ENCODE results near the gene HDDC3. TPM values are rescaled to one million over a fixed set of nuclear protein-coding genes. Genes with fewer than 3 reads are reported as not detected.

Gene HDDC3
- total RNA-seq, 6 donors from 2014 or later, result 5.0 to 19.3 (median 12.5) TPM

DNA sequence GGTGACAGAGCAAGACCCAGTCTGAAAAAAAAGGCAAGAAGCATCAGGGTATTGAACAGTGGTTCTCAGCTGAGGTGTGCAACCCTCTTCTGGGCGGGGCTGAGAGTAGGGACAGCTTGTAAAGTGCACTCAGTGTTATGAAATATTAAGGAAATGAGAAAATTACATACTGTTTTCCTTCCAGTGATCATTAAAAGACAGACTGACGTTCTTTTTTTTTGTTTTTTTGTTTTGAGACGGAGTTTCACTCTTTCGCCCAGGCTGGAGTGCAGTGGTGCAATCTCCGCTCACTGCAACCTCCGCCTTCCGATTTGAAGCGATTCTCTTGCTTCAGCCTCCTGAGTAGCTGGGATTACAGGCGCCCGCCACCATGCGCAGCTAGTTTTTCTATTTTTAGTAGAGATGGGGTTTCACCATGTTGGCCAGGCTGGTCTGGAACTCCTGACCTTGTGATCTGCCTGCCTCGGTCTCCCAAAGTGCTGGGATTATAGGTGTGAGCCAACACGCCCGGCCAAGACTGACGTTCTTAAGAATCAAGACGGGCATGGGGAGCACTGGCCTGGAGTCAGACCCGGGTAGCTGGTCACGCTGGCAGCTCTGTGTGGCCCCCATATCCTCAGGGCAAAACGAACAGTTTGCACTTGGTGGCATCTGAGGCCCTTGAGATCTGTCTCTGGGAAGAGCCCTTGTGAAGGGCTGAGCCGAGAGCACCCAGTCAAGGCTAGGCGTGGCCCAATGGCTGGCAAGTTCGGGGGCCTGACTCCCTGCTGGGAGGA, 17.9 kb downstream of the HDDC3 start:
- Histone ChIP-seq H3K9me3 (no peaks in the 10 kb centered on the region), H3K4me1 (peaks cover 0 to 6% (median 1%) of the 10 kb centered on the region in 4 donors), H3K4me3 (no peak overlapping the region), H3K27ac (peak overlapping the region; percentile 60 to 87 (median 78)), H3K27me3 (no peaks in the 10 kb centered on the region), H3K36me3 (peaks cover 51 to 100% (median 97%) of the 10 kb centered on the region in 4 donors)
- DNase-seq (peak in 1 of 2 donors; percentile 48), ATAC-seq (ENCODE audit: low FRiP score in 2 of 2) (no peak)
- peak in 1 of 4 donors; percentile 40 for TF ChIP-seq POLR2A (IDR thresholded peaks at IDR 0.05)
- TF ChIP-seq, protein P1, sequence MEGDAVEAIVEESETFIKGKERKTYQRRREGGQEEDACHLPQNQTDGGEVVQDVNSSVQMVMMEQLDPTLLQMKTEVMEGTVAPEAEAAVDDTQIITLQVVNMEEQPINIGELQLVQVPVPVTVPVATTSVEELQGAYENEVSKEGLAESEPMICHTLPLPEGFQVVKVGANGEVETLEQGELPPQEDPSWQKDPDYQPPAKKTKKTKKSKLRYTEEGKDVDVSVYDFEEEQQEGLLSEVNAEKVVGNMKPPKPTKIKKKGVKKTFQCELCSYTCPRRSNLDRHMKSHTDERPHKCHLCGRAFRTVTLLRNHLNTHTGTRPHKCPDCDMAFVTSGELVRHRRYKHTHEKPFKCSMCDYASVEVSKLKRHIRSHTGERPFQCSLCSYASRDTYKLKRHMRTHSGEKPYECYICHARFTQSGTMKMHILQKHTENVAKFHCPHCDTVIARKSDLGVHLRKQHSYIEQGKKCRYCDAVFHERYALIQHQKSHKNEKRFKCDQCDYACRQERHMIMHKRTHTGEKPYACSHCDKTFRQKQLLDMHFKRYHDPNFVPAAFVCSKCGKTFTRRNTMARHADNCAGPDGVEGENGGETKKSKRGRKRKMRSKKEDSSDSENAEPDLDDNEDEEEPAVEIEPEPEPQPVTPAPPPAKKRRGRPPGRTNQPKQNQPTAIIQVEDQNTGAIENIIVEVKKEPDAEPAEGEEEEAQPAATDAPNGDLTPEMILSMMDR (IDR thresholded peaks at IDR 0.05), result no peak
- no peak for TF ChIP-seq EP300 (IDR thresholded peaks at IDR 0.05)
- TF ChIP-seq POLR2AphosphoS5 (IDR thresholded peaks at IDR 0.05), result peak in 1 of 2 donors; percentile 21
- 81 to 87% methylated on average over 21 to 22 of the region's 22 CpGs for WGBS, 2 donors

DNA sequence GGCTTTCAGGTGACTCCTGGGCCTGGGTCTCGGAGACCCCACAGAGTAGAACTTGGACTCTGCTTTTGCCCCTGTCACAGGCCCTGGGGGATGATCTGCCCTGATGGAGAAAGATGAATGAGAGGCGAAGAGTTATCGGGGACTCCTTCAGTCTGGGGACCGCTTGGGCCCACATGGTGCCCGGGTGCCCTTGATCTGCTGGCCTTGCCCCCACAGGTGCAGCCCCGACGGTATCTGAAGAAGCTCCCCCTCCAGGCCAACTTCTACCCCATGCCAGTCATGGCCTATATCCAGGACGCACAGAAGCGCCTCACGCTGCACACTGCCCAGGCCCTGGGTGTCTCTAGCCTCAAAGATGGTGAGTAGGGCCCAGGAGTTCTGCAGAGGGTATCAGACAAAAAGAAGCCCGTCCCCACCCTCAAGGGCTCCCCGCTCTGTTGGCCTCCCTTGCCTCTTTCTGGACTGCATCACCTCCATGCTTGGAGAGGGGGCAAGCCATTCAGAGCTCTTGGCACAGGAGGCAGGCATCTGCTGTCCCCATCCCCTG, 18.9 kb downstream of the HDDC3 start:
- H3K27ac ChIP-seq, result peak overlapping the region; percentile 60 to 87 (median 78)
- H3K9me3 ChIP-seq, result no peaks in the 10 kb centered on the region
- H3K4me3 ChIP-seq, result no peak overlapping the region
- 95 to 97% methylated on average over 5 to 12 of the region's 12 CpGs for WGBS, 2 donors
- DNase-seq, result no peak
- peaks cover 50 to 100% (median 95%) of the 10 kb centered on the region in 4 donors for H3K36me3 ChIP-seq
- H3K27me3 ChIP-seq, result no peaks in the 10 kb centered on the region
- ATAC-seq (ENCODE audit: low FRiP score in 2 of 2), result no peak
- no peak for TF ChIP-seq EP300 (IDR thresholded peaks at IDR 0.05)
- TF ChIP-seq POLR2A (IDR thresholded peaks at IDR 0.05), result no peak
- TF ChIP-seq, protein P1 (IDR thresholded peaks at IDR 0.05), result no peak
- no peak for TF ChIP-seq POLR2AphosphoS5 (IDR thresholded peaks at IDR 0.05)
- H3K4me1 ChIP-seq, result peaks cover 0 to 6% (median 1%) of the 10 kb centered on the region in 4 donors

DNA sequence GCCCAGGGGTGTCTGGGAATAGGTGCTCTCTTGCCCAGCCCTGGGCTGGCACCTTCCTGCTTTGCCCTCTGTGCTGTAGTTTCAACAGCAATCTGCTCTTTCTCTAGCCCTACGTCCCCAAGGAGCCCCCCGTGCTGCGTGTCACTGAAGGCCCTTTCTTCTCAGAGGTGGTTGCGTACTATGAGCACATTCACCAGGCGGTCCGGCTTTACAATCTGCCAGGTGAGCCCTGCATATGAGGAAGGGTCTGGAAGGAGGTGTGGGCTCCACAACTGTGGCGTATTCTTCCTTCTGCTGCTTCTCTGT, 19.6 kb downstream of the HDDC3 start:
- Histone ChIP-seq H3K36me3 (peaks cover 53 to 100% (median 93%) of the 10 kb centered on the region in 4 donors), H3K9me3 (no peaks in the 10 kb centered on the region), H3K27ac (peak overlapping the region in 1 of 4 donors; percentile 16), H3K27me3 (no peaks in the 10 kb centered on the region), H3K4me3 (no peak overlapping the region), H3K4me1 (peaks cover 0 to 6% (median 1%) of the 10 kb centered on the region in 4 donors)
- WGBS, 2 donors, result 95 to 98% methylated on average over 7 of the region's 7 CpGs
- no peak for TF ChIP-seq POLR2A (IDR thresholded peaks at IDR 0.05)
- TF ChIP-seq, protein P1 (IDR thresholded peaks at IDR 0.05), result no peak
- TF ChIP-seq POLR2AphosphoS5 (IDR thresholded peaks at IDR 0.05), result no peak
- TF ChIP-seq EP300 (IDR thresholded peaks at IDR 0.05), result no peak
- DNase-seq, result peak in 1 of 2 donors; percentile 16
- no peak for ATAC-seq (ENCODE audit: low FRiP score in 2 of 2)

DNA sequence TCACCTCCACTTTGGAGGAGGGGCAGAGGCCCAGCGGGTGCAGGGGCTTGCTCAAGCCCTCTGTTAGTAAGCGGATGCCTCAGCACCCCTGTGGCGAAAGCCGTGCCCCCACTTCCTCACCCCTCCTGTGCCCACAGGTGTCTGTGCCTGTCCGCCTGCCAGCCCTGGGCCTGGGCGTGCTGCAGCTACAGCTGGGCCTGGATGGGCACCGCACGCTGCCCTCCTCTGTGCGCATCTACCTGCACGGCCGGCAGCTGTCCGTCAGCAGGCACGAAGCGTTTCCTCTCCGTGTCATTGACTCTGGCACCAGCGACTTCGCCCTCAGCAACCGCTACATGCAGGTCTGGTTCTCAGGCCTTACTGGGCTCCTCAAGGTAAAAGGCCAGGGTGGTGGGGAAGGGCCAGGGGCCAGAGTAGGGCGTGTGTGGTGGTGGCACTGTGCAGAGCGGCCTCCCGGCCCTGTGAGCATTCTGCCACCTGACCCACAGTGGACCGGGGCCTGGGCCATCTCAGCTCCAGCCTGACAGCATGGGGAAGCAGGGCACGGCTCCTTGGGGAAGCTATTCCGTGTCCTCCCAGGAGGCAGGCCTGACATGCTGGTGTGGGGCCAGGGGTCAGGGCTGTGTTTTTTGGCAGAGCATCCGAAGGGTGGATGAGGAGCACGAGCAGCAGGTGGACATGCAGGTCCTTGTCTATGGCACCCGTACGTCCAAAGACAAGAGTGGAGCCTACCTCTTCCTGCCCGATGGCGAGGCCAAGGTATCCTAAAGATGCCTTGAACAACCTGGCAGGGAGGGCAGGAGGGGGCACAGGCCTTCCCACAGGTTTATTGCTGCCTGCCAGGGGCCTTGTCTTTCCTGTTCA, 20.2 kb downstream of the HDDC3 start:
- H3K4me3 ChIP-seq, result no peak overlapping the region
- H3K36me3 ChIP-seq, result peaks cover 59 to 100% (median 92%) of the 10 kb centered on the region in 4 donors
- peak in 1 of 2 donors; percentile 22 for DNase-seq
- TF ChIP-seq POLR2A (IDR thresholded peaks at IDR 0.05), result no peak
- TF ChIP-seq POLR2AphosphoS5 (IDR thresholded peaks at IDR 0.05), result no peak
- no peak for TF ChIP-seq EP300 (IDR thresholded peaks at IDR 0.05)
- TF ChIP-seq, protein P1 (IDR thresholded peaks at IDR 0.05), result no peak
- H3K4me1 ChIP-seq, result peaks cover 0 to 6% (median 1%) of the 10 kb centered on the region in 4 donors
- no peaks in the 10 kb centered on the region for H3K9me3 ChIP-seq
- H3K27me3 ChIP-seq, result no peaks in the 10 kb centered on the region
- ATAC-seq (ENCODE audit: low FRiP score in 2 of 2), result no peak
- H3K27ac ChIP-seq, result peak overlapping the region in 1 of 4 donors; percentile 16
- WGBS, 2 donors, result 79 to 94% methylated on average over 2 to 27 of the region's 30 CpGs

Data from upper lobe of left lung (tissue), 6 donors.